ENCODE measurements around the gene LY6G5B.

LY6G5B gene

DNA sequence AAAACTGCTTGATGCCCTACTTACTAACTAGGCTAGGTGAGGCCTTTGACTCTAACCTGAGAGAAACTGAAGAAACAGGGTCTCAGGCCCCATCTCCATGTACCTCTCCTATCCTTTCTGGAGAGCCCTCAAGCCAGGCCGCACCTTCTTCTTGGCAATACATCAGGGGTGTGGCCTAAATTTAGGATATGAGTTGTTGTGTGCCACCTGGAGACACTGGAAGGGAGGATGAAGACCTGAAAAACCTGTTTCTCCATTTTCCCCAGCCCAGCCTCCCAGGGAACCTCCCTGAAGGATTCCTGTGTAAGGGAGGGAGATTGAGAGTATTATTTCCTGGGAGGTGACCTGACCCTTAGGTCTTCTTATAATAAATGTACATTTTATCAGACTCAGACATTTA lies 48.5 kb downstream of the LY6G5B start:
- DNase-seq = no peak

DNA sequence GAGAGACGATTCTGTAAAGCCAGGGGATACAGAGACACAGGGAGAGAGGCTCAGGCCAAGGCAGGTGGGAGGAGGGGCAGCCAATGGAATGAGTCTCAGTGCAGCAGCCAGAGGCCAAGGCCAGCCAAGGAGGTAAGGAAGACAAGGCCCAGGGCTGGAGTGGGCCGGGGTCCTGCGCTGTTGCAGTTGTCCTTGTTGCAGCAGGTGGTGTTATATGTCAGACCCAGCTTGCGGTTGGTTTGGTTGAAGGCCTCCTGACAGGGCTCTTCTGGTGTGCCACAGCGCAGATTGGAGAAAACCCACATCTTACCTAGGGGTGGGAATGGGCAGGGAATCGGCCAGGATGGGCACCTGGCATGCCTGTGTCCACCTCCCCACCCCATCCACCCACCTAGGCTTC lies 49.2 kb downstream of the LY6G5B start:
- no peak for DNase-seq

DNA sequence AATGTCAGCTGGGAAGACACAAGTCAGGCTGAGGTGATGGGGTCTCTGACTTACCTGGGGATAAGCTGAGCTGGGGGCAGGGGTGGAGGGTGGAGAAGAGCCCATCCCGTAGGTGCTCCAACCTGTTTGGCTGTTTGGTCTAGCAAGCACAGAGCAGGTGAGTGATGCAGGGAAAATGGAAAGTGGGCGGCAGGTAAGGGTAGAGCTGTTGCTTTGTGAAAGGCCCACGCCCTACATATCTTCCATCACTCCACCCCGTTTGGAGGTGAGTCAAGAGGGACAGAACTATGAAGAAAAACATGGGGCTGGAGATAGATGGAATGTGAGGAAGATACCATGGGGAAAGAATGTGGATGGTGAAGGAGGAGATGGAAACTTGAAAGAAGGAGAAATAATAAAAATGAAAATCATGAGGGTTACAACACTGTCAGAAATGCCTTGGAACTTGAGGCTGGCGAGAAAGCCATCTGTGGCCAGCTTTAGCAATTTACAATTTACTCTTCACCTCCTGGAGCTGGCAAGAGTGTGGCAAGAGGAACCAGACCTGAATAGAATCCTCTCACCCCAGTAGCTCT lies 50.5 kb downstream of the LY6G5B start:
- no peak for DNase-seq

DNA sequence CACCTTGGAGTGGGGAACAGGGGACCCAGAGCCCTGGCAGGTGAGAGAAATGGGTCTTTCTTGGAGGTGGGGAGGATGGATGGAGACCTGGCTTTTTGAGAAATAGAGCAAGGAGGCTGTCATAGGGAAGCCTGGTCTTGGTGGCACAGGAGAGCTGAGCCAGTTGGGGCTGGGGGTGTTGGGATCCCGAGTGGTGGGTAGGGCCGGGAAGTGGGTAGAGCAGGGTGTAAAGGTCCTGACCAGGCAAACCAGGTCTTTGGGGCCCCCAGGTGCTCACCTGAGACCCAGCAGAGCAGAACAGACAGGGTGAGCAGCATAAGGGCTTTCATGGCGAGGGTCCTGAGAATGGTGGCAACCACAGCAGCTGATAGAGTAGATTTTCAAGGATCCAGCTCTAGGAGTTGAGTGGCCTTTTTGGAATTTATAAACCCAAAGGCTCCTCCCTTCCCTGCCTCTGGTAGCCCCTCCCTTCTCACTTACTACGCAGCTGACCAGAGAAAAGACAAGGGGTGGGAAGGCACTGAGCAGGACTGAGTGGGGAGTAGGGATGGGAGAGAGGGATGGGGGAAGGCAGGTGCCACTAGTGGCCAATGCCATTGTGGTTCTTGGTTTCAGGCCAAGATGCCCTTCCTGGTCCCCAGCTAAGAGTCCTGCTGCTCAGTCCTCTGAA lies 51.7 kb downstream of the LY6G5B start, which contains the start of gene LY6G6C:
Gene LY6G6C (minus strand): TSS at position 396 of the 670 bp plus-strand sequence. CDS start 67 bp downstream, at position 329.
- no peak for DNase-seq

DNA sequence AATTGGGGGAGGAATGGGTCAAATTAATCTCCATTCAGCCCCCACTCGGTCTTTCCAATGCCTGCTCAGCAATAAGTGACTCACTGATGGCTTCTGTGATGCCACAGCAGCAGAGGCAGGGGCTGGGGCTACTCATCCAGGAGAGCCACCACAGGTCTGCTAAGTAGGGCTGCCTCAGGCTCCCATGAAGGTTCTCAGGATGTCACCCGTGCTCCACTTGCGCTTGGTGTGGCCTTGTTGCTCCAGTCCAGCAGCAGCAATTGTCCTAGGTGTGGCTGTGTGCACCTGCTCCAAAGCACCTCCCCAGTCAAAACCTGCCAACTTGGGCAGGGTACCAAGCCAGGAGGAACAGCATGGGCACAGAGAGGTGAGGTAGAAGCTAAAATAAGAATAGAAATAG lies 52.4 kb downstream of the LY6G5B start:
- DNase-seq = no peak

Data from NCI-H1436 treated with DMSO at 0.1 percent for 48 hours (cell line).